VCaP (cell line): ENCODE measurements around the gene CYB561D2.

ENCODE experiments used
- H3K27ac ChIP-seq: fragments of 450-650 bp; 2 replicates; pipeline ENCODE4 v1.5.1; 2017
- CTCF ChIP-seq: fragments of 450-650 bp; conservative IDR thresholded peaks from 2 replicates; pipeline ENCODE4 v1.5.1; 2017; ENCODE audit warnings: mild to moderate bottlenecking, moderate library complexity

Gene CYB561D2

GRCh38 chr3:50381383-50381782 is 30.7 kb downstream of the CYB561D2 start:
- TF ChIP-seq CTCF: no peak
- no peak overlapping the region for H3K27ac ChIP-seq

GRCh38 chr3:50382722-50383121 is 32.1 kb downstream of the CYB561D2 start:
- no peak overlapping the region for H3K27ac ChIP-seq
- no peak for TF ChIP-seq CTCF

GRCh38 chr3:50383750-50384149 is 33.1 kb downstream of the CYB561D2 start:
- no peak for TF ChIP-seq CTCF
- H3K27ac ChIP-seq: no peak overlapping the region

GRCh38 chr3:50385754-50386153 is 35.1 kb downstream of the CYB561D2 start:
- TF ChIP-seq CTCF: no peak
- H3K27ac ChIP-seq: no peak overlapping the region

- H3K27ac ChIP-seq: no peak overlapping the region
- TF ChIP-seq CTCF: peak; percentile 46; the same call in 1 of the 2 replicates
Measured at GRCh38 chr3:50388016-50388719, 37.5 kb downstream of the CYB561D2 start.

GRCh38 chr3:50388720-50389413 is 38.2 kb downstream of the CYB561D2 start:
- H3K27ac ChIP-seq: no peak overlapping the region
- TF ChIP-seq CTCF: peak; percentile 11; the same call in 1 of the 2 replicates

GRCh38 chr3:50389414-50389767 is 38.7 kb downstream of the CYB561D2 start:
- H3K27ac ChIP-seq: no peak overlapping the region
- no peak for TF ChIP-seq CTCF
